Adrenal gland (tissue), 12 donors: ENCODE data around the gene IFNA4. TPM values are rescaled to one million over a fixed set of nuclear protein-coding genes. Genes with fewer than 3 reads are reported as not detected.
A peak's percentile ranks its signal among the peaks of the same experiment; 100 is the strongest.
"Not testable (repeated sequence)": the region's sequence is repeated elsewhere in the genome, so short reads cannot be mapped to it uniquely, and the experiment has no call there.

ENCODE experiments used
- DNase-seq, 7 donors: peaks; one replicate each; pipeline ENCODE4 v3.0.0-alpha.2; 2019 to 2020
- H3K27ac ChIP-seq, 5 donors: fragments of 200-600 bp; sonication (generic) in 4 of 5; 1 replicate in 3 of 5; 2 replicates in 2 of 5; pipeline versions ENCODE4 v1.5.1 to v1.8.0; 2016 to 2020; ENCODE audit warnings: mild to moderate bottlenecking in 1 of 5
- H3K27me3 ChIP-seq: fragments of 200-600 bp; 2 replicates; pipeline ENCODE4 v1.8.0; 2021
- H3K36me3 ChIP-seq, 2 donors: fragments of 200-600 bp; replicated peaks in 1 of 2; 1 replicate in 1 of 2; 2 replicates in 1 of 2; pipeline versions ENCODE4 v1.5.1 to v1.8.0; 2018 to 2022
- H3K4me1 ChIP-seq, 2 donors: fragments of 200-600 bp; replicated peaks in 1 of 2; 1 replicate in 1 of 2; 2 replicates in 1 of 2; pipeline versions ENCODE4 v1.5.1 to v1.8.0; 2018 to 2021
- H3K4me3 ChIP-seq, 4 donors: fragments of 200-600 bp; sonication (generic) in 3 of 4; one replicate each; pipeline ENCODE4 v1.5.1; 2016 to 2018
- H3K9me3 ChIP-seq, 3 donors: fragments of 200-600 bp; sonication (generic) in 1 of 3; replicated peaks in 1 of 3; 1 replicate in 2 of 3; 2 replicates in 1 of 3; pipeline versions ENCODE4 v1.5.1 to v1.8.0; 2016 to 2021
- WGBS, 4 donors: extraction: QIAGEN DNeasy Blood & Tissue Kit in 2 of 4; methylation state at CpG; one replicate each; pipeline versions ENCODE4 v1.1.5 to v1.1.7; 2013 to 2017; 5-methylcytosine and 5-hydroxymethylcytosine counted together
- intact Hi-C, 2 donors: fragments of 100-400 bp; cut with DNase I; formaldehyde crosslinking; loops; one replicate each; pipeline versions ENCODE4 v1.14.1 to v1.15.0; 2022 to 2023
- polyA plus RNA-seq, 3 donors: library from polyadenylated mRNA; stranded (reverse); fragments of 200-250 nt in 2 of 3; fragments of 350-450 nt in 1 of 3; fragmentation: Illumina TruSeq in 1 of 3; extraction: RNeasy Lipid Tissue Mini Kit (QIAGEN cat#74804) in 1 of 3; gene quantifications; one replicate each; pipeline ENCODE4 v1.2.3, GENCODE V29; 2013 to 2014
- total RNA-seq, 9 donors: library from RNA; depleted of rRNA in 4 of 9; stranded (reverse); fragments of >200 nt in 4 of 9; fragments of 120-200 nt in 1 of 9; fragmentation: NEBNext Ultra II Directional in 1 of 9; extraction: Animal tissue kit (Norgen Biotek cat#: 25700) in 1 of 9; gene quantifications; one replicate each; pipeline versions ENCODE4 v1.1.0 to v1.2.4, GENCODE V29; 2013 to 2023
- TF ChIP-seq, protein P1 (sequence below), 6 experiments: fragments of 450-650 bp in 4 of 6; fragments of 200-600 bp in 2 of 6; sonication (generic) in 1 of 6; IDR thresholded peaks; 1 replicate in 5 of 6; 2 replicates in 1 of 6; pipeline versions ENCODE4 v1.5.1 to v1.8.0; 2016 to 2021; ENCODE audit warnings: antibody characterized with exemption in 6 of 6, mild to moderate bottlenecking in 2 of 6, moderate library complexity in 1 of 6
- donor health status: healthy with polysubstance abuse.
- donor health status: Bipolar disorder and iron deficiency.
- donor health status: DM: yes; HTN: yes; CAD: no.
- donor health status: DM: no; HTN: no; CAD: no.
- donor health status: DM: no; HTN: no; CAD: no.
- donor health status: DM: yes; HTN: yes; CAD: no.

Gene IFNA4
- total and polyA plus RNA-seq, 12 donors = not detected

- no peak within 1 kb of the TSS for H3K4me3 ChIP-seq
Measured at GRCh38 chr9:21228122-21228521, 40.7 kb upstream of the IFNA4 start, which contains the start of gene IFNA17. TSS of gene IFNA17 (minus strand) at chr9:21228222. CDS start at chr9:21228173, 49 bp downstream.

DNA sequence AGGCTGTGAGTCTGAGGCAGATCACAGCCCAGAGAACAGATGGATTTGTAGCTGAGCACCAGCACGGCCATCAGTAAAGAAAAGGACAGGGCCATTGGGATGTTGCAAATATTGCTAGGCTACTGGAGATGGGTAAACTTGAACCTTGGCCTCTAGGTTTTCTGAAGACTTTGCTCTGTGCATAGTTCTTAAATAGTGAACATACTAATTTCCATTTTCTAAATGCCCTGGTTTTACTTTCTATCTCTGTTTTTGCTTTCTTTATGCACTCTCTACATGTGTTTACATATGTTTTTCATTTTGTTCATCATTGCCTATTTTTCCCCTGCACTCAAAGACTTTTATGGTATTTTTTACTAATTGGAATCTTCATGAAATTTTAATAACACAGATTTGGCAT is 29.8 kb upstream of the IFNA4 start, which contains the start of gene IFNA16:
Gene IFNA16, minus strand, starts transcription at position 101 of the 400 bp plus-strand sequence. Its CDS starts 6 bp downstream, at position 95.
- WGBS, 4 donors = 58 to 81% (median 78%) methylated on average over 1 of the region's 1 CpG
- H3K4me1 ChIP-seq, DNase-seq, intact Hi-C loops, H3K27ac ChIP-seq, H3K9me3 ChIP-seq, H3K4me3 ChIP-seq, H3K27me3 ChIP-seq, H3K36me3 ChIP-seq: not testable (repeated sequence)

More at GRCh38 chr9:21228122-21228521, 40.7 kb upstream of the IFNA4 start, which contains the start of gene IFNA17:
- no peak within 1 kb of the TSS for H3K27ac ChIP-seq
- H3K36me3 ChIP-seq = no peaks in the 10 kb centered on the region
- intact Hi-C loops = no loop called here
- no peaks in the 10 kb centered on the region for H3K9me3 ChIP-seq
- 71 to 82% (median 73%) methylated on average over 2 of the region's 2 CpGs for WGBS, 4 donors
- H3K27me3 ChIP-seq = no peaks in the 10 kb centered on the region
- TF ChIP-seq, protein P1, sequence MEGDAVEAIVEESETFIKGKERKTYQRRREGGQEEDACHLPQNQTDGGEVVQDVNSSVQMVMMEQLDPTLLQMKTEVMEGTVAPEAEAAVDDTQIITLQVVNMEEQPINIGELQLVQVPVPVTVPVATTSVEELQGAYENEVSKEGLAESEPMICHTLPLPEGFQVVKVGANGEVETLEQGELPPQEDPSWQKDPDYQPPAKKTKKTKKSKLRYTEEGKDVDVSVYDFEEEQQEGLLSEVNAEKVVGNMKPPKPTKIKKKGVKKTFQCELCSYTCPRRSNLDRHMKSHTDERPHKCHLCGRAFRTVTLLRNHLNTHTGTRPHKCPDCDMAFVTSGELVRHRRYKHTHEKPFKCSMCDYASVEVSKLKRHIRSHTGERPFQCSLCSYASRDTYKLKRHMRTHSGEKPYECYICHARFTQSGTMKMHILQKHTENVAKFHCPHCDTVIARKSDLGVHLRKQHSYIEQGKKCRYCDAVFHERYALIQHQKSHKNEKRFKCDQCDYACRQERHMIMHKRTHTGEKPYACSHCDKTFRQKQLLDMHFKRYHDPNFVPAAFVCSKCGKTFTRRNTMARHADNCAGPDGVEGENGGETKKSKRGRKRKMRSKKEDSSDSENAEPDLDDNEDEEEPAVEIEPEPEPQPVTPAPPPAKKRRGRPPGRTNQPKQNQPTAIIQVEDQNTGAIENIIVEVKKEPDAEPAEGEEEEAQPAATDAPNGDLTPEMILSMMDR (IDR thresholded peaks at IDR 0.05) = no peak
- DNase-seq = no peak
- no peaks in the 10 kb centered on the region for H3K4me1 ChIP-seq

DNA sequence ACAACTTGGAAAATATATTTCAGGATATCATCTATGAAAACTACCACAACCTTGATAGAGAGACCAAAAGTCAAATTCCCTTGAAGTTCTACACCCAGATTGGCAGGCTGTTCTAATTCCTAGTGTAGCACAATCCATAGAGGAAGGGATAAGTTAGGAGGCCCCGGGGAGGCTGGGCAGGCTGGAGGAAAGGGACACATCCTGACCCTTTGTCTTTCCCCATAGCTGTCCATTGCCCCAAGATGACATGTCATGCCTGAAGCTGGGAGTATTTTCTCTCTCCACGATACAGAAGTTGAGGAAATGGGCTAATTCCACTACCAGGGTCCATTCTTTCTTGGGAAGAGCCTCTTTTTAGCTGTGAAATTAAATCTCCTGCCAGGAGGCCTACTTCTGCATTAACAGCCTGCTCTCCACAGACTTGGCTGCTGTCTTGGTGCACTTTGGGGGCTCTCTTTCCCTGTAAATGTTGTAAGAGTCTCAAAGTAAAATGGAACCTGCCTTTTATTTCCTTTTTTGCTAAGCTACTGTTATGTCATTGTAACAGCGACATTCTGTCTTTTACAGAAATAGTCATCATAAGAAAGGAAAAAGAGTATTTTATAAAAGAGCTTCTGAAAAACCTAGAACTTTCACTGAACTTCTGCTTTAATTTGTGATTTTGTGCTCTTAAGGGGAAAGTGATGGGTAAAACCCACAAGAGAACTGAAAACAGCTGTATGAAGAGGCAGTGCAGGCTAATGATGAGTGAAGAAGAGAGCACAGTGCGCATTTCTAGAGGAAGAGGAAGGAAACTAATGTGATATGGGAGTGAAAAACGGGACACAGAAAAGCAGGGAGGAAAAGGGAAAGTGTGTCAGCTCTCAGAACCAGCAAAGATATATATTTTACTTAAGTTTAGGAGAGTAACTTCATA is 26.3 kb upstream of the IFNA4 start:
- TF ChIP-seq, protein P1 (IDR thresholded peaks at IDR 0.05) = peak in 1 of 6 experiments; percentile 22
- H3K4me3 ChIP-seq, H3K27ac ChIP-seq, H3K9me3 ChIP-seq, H3K4me1 ChIP-seq, DNase-seq, H3K27me3 ChIP-seq, intact Hi-C loops, H3K36me3 ChIP-seq: not testable (repeated sequence)
- 36 to 42% (median 40%) methylated on average over 4 to 5 of the region's 5 CpGs for WGBS, 4 donors

DNA sequence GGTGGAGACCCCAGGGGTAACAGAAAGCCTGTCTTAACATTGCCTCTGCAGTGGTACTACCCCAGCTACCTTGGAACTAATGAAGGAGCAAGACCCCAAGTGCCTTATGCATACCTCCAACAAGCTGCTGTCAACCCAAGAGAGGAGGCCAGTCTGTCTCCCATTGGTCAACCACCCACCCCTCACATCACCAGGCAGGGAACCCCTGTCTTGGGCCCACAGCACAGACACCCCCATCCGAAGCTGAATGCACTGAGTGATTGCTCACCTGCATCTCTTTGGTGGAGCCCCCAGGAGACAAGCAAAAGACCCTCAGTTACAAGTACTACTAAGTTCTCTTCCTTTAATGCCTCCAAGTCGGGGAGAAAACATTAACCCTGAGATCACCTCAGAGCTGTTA is 24.8 kb upstream of the IFNA4 start:
- H3K9me3 ChIP-seq, DNase-seq, H3K4me3 ChIP-seq, intact Hi-C loops, H3K36me3 ChIP-seq, H3K4me1 ChIP-seq, H3K27me3 ChIP-seq, H3K27ac ChIP-seq: not testable (repeated sequence)
- WGBS, 4 donors = 63 to 100% (median 79%) methylated on average over 1 to 2 of the region's 2 CpGs

DNA sequence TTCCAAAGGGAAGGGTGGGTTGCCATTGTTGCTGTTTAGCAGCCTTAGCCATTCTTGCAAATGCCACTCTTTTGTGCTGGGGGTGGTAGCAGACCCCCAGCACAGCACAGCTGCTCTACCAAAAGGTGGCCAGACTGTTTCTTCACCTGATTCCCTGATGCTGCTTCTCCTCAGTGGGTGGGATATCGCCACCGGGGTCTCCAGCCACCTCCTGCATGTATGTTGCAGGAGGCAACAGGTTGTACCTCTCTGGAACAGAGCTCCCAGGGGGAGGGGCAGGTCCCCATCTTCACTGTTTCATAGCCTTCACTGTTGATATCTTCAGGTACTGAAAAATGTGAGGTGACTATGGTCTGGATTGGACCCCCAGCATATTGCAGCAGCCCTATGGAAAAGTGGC is 23.4 kb upstream of the IFNA4 start:
- H3K4me1 ChIP-seq, H3K36me3 ChIP-seq, H3K27me3 ChIP-seq, intact Hi-C loops, H3K9me3 ChIP-seq, H3K27ac ChIP-seq, DNase-seq, H3K4me3 ChIP-seq: not testable (repeated sequence)
- 83 to 96% (median 90%) methylated on average over 2 of the region's 2 CpGs for WGBS, 4 donors
